ENCODE results near the gene SORCS2. TPM values are rescaled to one million over a fixed set of nuclear protein-coding genes. Genes with fewer than 3 reads are reported as not detected.
A peak's percentile ranks its signal among the peaks of the same experiment; 100 is the strongest.

Gene SORCS2
- total and polyA plus RNA-seq, 2 of the 13 experiments (the other 11 are each of a cell fraction or from before 2014, with no cell fraction given) = 0.82 to 1.0 TPM

DNA sequence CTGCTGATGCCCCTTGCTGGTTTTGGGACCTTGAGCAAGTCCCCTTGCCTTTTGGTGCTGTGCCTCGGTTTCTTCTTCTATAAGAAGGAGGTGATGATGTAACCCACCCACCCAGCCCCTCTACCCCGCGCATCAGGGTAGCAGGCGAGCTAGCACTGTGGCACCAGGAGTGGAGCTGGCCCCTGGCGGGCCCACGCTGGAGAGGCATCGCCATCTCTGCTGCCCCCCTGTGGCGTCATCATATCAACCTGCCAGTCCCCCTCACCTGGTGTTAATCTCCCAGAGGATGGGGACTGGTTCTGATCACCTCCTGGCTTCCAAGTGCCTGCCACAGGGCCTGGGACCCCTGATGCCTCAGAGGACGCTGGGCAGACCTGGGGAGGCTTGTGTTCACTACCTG, 6.3 kb upstream of the SORCS2 start:
- ChIA-PET POLR2A (no interaction called here), CTCF (ENCODE audit: low intra/inter-chr PET ratio, low total read pairs) (interaction anchor here (2.4 kb wide), 1 partner anchor 84 kb away, joined by 7 read pairs; no protein-coding TSS in a partner anchor)
- ATAC-seq = peak; percentile 91
- BruUV-seq (replicated peaks) = no TSS peak
- H2AFZ ChIP-seq (ENCODE audit: low read length) = no peak overlapping the region
- H3K4me2 ChIP-seq (ENCODE audit: low read depth, low read length) = no peak overlapping the region
- H4K20me1 ChIP-seq (ENCODE audit: insufficient read depth, low read length) = no peaks in the 10 kb centered on the region
- H3K27me3 ChIP-seq (ENCODE audit: control insufficient read depth in 1 of 2, insufficient read depth in 2 of 2, low read length in 2 of 2) = peaks cover 8 to 42% of the 10 kb centered on the region in 2 experiments
- in situ Hi-C loops (cut with HindIII; ENCODE audit: extremely low pct_ligation_motif_present, low pct_unique_long_range_greater_than_20kb) = no loop called here
- peak; percentile 79 for TF ChIP-seq CTCF (CRISPR knock-in tag; IDR thresholded peaks at IDR 0.05)
- TF ChIP-seq, protein P1, sequence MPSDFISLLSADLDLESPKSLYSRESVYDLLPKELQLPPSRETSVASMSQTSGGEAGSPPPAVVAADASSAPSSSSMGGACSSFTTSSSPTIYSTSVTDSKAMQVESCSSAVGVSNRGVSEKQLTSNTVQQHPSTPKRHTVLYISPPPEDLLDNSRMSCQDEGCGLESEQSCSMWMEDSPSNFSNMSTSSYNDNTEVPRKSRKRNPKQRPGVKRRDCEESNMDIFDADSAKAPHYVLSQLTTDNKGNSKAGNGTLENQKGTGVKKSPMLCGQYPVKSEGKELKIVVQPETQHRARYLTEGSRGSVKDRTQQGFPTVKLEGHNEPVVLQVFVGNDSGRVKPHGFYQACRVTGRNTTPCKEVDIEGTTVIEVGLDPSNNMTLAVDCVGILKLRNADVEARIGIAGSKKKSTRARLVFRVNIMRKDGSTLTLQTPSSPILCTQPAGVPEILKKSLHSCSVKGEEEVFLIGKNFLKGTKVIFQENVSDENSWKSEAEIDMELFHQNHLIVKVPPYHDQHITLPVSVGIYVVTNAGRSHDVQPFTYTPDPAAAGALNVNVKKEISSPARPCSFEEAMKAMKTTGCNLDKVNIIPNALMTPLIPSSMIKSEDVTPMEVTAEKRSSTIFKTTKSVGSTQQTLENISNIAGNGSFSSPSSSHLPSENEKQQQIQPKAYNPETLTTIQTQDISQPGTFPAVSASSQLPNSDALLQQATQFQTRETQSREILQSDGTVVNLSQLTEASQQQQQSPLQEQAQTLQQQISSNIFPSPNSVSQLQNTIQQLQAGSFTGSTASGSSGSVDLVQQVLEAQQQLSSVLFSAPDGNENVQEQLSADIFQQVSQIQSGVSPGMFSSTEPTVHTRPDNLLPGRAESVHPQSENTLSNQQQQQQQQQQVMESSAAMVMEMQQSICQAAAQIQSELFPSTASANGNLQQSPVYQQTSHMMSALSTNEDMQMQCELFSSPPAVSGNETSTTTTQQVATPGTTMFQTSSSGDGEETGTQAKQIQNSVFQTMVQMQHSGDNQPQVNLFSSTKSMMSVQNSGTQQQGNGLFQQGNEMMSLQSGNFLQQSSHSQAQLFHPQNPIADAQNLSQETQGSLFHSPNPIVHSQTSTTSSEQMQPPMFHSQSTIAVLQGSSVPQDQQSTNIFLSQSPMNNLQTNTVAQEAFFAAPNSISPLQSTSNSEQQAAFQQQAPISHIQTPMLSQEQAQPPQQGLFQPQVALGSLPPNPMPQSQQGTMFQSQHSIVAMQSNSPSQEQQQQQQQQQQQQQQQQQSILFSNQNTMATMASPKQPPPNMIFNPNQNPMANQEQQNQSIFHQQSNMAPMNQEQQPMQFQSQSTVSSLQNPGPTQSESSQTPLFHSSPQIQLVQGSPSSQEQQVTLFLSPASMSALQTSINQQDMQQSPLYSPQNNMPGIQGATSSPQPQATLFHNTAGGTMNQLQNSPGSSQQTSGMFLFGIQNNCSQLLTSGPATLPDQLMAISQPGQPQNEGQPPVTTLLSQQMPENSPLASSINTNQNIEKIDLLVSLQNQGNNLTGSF (CRISPR knock-in tag; IDR thresholded peaks at IDR 0.05) = no peak
- TF ChIP-seq TFAP4 (IDR thresholded peaks at IDR 0.05; ENCODE audit: borderline replicate concordance, low read depth) = no peak
- peak; percentile 76 for TF ChIP-seq STAG1 (CRISPR knock-in tag; IDR thresholded peaks at IDR 0.05)
- peak; percentile 22; the same call in 1 of the 2 replicates for TF ChIP-seq SMC3 (IDR thresholded peaks at IDR 0.05; ENCODE audit: low read length)
- peak; percentile 48; the same call in 1 of the 2 replicates for TF ChIP-seq RAD21 (CRISPR knock-in tag; IDR thresholded peaks at IDR 0.05)
- intact Hi-C loops (cut with micrococcal nuclease; ENCODE audit: unreplicated experiment) = loop anchor here (5.0 kb wide), 2 partner anchors 34 to 84 kb away; no protein-coding TSS in a partner anchor
- DNase-seq (ENCODE audit: low spot score) = peak; percentile 24
- no peak for FAIRE-seq
- no peaks in the 10 kb centered on the region for H3K36me3 ChIP-seq (replicated peaks in 1 of 2; ENCODE audit: control insufficient read depth in 1 of 2, insufficient read depth in 2 of 2, low read length in 2 of 2)
- no peaks in the 10 kb centered on the region for H3K9me3 ChIP-seq (ENCODE audit: low read length)
- no peak overlapping the region for H3K4me3 ChIP-seq (replicated peaks in 1 of 3; ENCODE audit: insufficient read depth in 1 of 3, low read depth in 2 of 3, low read length in 3 of 3)
- H3K27ac ChIP-seq (ENCODE audit: extremely low read length, insufficient read depth, low read length) = no peak overlapping the region
- H3K4me1 ChIP-seq (ENCODE audit: insufficient read depth, low read length) = no peaks in the 10 kb centered on the region
- H3K9ac ChIP-seq (ENCODE audit: insufficient read depth, low read depth, low read length) = no peak overlapping the region
- 3% methylated on average over 6 of the region's 9 CpGs for WGBS (ENCODE audit: low lambda C conversion rate)
- H3K79me2 ChIP-seq (ENCODE audit: insufficient read depth, low read length) = no peaks in the 10 kb centered on the region
